ENCODE results near the gene SPTBN4. TPM values are rescaled to one million over a fixed set of nuclear protein-coding genes. Genes with fewer than 3 reads are reported as not detected.
A peak's percentile ranks its signal among the peaks of the same experiment; 100 is the strongest.
"Not testable (repeated sequence)": the region's sequence is repeated elsewhere in the genome, so short reads cannot be mapped to it uniquely, and the experiment has no call there.

SPTBN4 gene
- polyA plus RNA-seq, 1 donor from 2014 or later, result not detected

- Mint-ChIP-seq H3K27ac (peak overlapping the region; percentile 53 to 88 (median 73)), H3K36me3 (no peaks in the 10 kb centered on the region), H3K4me1 (peaks cover 14 to 26% (median 24%) of the 10 kb centered on the region in 3 donors), H3K9me3 (no peaks in the 10 kb centered on the region), H3K4me3 (peak overlapping the region; percentile 54 to 91 (median 84)), H3K27me3 (peaks cover 5% of the 10 kb centered on the region)
Observed at GRCh38 chr19:40466219-40466984, 399 bp upstream of the SPTBN4 start.

GRCh38 chr19:40469011-40469410 is 2.2 kb downstream of the SPTBN4 start:
- Mint-ChIP-seq H3K36me3 (no peaks in the 10 kb centered on the region), H3K27me3 (peaks cover 7% of the 10 kb centered on the region), H3K4me3 (peak overlapping the region in 1 of 4 donors; percentile 64), H3K27ac (no peak overlapping the region), H3K4me1 (peaks cover 6 to 18% (median 15%) of the 10 kb centered on the region in 3 donors), H3K9me3 (no peaks in the 10 kb centered on the region)

GRCh38 chr19:40471111-40471510 is 4.3 kb downstream of the SPTBN4 start:
- Mint-ChIP-seq H3K27ac (peak overlapping the region in 1 of 3 donors; percentile 44), H3K4me3 (peak overlapping the region in 1 of 4 donors; percentile 22), H3K27me3 (peaks cover 10% of the 10 kb centered on the region), H3K36me3 (no peaks in the 10 kb centered on the region), H3K9me3 (no peaks in the 10 kb centered on the region), H3K4me1 (peaks cover 6 to 10% (median 6%) of the 10 kb centered on the region in 3 donors)

- peaks cover 6% of the 10 kb centered on the region for H3K27me3 Mint-ChIP-seq
- H3K9me3 Mint-ChIP-seq, result no peaks in the 10 kb centered on the region
- H3K4me3 Mint-ChIP-seq, result no peak overlapping the region
- no peaks in the 10 kb centered on the region for H3K36me3 Mint-ChIP-seq
- H3K27ac Mint-ChIP-seq, result no peak overlapping the region
- H3K4me1 Mint-ChIP-seq, result peaks cover 0 to 3% (median 0%) of the 10 kb centered on the region in 3 donors
Observed at GRCh38 chr19:40472516-40472915, 5.7 kb downstream of the SPTBN4 start.

- H3K27me3 Mint-ChIP-seq, result peaks cover 4% of the 10 kb centered on the region
- no peak overlapping the region for H3K4me3 Mint-ChIP-seq
- H3K36me3 Mint-ChIP-seq, result no peaks in the 10 kb centered on the region
- no peaks in the 10 kb centered on the region for H3K4me1 Mint-ChIP-seq
- no peaks in the 10 kb centered on the region for H3K9me3 Mint-ChIP-seq
- no peak overlapping the region for H3K27ac Mint-ChIP-seq
Observed at GRCh38 chr19:40474737-40475136, 7.9 kb downstream of the SPTBN4 start.

- not testable (repeated sequence) for H3K36me3 Mint-ChIP-seq, H3K4me3 Mint-ChIP-seq, H3K27me3 Mint-ChIP-seq, H3K27ac Mint-ChIP-seq, H3K9me3 Mint-ChIP-seq, H3K4me1 Mint-ChIP-seq
Observed at GRCh38 chr19:40475878-40476644, 9.3 kb downstream of the SPTBN4 start.

- Mint-ChIP-seq H3K4me3 (no peak overlapping the region), H3K4me1 (peaks cover 0 to 3% (median 0%) of the 10 kb centered on the region in 3 donors), H3K36me3 (peaks cover 1% of the 10 kb centered on the region), H3K27me3 (peaks cover 19% of the 10 kb centered on the region), H3K9me3 (no peaks in the 10 kb centered on the region), H3K27ac (no peak overlapping the region)
Observed at GRCh38 chr19:40486017-40486416, 19.2 kb downstream of the SPTBN4 start.

- H3K4me1 Mint-ChIP-seq, result peaks cover 0 to 3% (median 0%) of the 10 kb centered on the region in 3 donors
- H3K9me3 Mint-ChIP-seq, result no peaks in the 10 kb centered on the region
- H3K27ac Mint-ChIP-seq, result no peak overlapping the region
- no peak overlapping the region for H3K4me3 Mint-ChIP-seq
- H3K27me3 Mint-ChIP-seq, result peaks cover 13% of the 10 kb centered on the region
- peaks cover 4% of the 10 kb centered on the region for H3K36me3 Mint-ChIP-seq
Observed at GRCh38 chr19:40489882-40490230, 23.1 kb downstream of the SPTBN4 start.

GRCh38 chr19:40492274-40492673 is 25.5 kb downstream of the SPTBN4 start:
- Mint-ChIP-seq H3K36me3 (peaks cover 4% of the 10 kb centered on the region), H3K4me3 (no peak overlapping the region), H3K27me3 (peaks cover 9% of the 10 kb centered on the region), H3K27ac (peak overlapping the region in 1 of 3 donors; percentile 6), H3K9me3 (no peaks in the 10 kb centered on the region), H3K4me1 (peaks cover 0 to 2% (median 0%) of the 10 kb centered on the region in 3 donors)

GRCh38 chr19:40493778-40494177 is 27.0 kb downstream of the SPTBN4 start:
- peaks cover 3% of the 10 kb centered on the region for H3K27me3 Mint-ChIP-seq
- H3K27ac Mint-ChIP-seq, result no peak overlapping the region
- H3K4me3 Mint-ChIP-seq, result no peak overlapping the region
- peaks cover 0 to 2% (median 0%) of the 10 kb centered on the region in 3 donors for H3K4me1 Mint-ChIP-seq
- H3K36me3 Mint-ChIP-seq, result peaks cover 4% of the 10 kb centered on the region
- no peaks in the 10 kb centered on the region for H3K9me3 Mint-ChIP-seq

- H3K36me3 Mint-ChIP-seq, result peaks cover 4% of the 10 kb centered on the region
- peaks cover 3% of the 10 kb centered on the region for H3K27me3 Mint-ChIP-seq
- H3K4me3 Mint-ChIP-seq, result no peak overlapping the region
- H3K4me1 Mint-ChIP-seq, result peaks cover 0 to 2% (median 0%) of the 10 kb centered on the region in 3 donors
- no peak overlapping the region for H3K27ac Mint-ChIP-seq
- no peaks in the 10 kb centered on the region for H3K9me3 Mint-ChIP-seq
Observed at GRCh38 chr19:40494191-40494838, 27.5 kb downstream of the SPTBN4 start.

- H3K27ac Mint-ChIP-seq, result no peak overlapping the region
- no peaks in the 10 kb centered on the region for H3K9me3 Mint-ChIP-seq
- no peak overlapping the region for H3K4me3 Mint-ChIP-seq
- H3K27me3 Mint-ChIP-seq, result peaks cover 3% of the 10 kb centered on the region
- H3K4me1 Mint-ChIP-seq, result peaks cover 0 to 2% (median 0%) of the 10 kb centered on the region in 3 donors
- H3K36me3 Mint-ChIP-seq, result peaks cover 2% of the 10 kb centered on the region
Observed at GRCh38 chr19:40497214-40497613, 30.4 kb downstream of the SPTBN4 start.

GRCh38 chr19:40499320-40499719 is 32.5 kb downstream of the SPTBN4 start:
- peaks cover 2% of the 10 kb centered on the region for H3K36me3 Mint-ChIP-seq
- peaks cover 16% of the 10 kb centered on the region for H3K27me3 Mint-ChIP-seq
- H3K4me3 Mint-ChIP-seq, result no peak overlapping the region

GRCh38 chr19:40500678-40501530 is 34.1 kb downstream of the SPTBN4 start:
- peaks cover 18% of the 10 kb centered on the region for H3K27me3 Mint-ChIP-seq
- H3K4me3 Mint-ChIP-seq, H3K27ac Mint-ChIP-seq, H3K36me3 Mint-ChIP-seq, H3K9me3 Mint-ChIP-seq, H3K4me1 Mint-ChIP-seq: not testable (repeated sequence)

More at GRCh38 chr19:40499320-40499719, 32.5 kb downstream of the SPTBN4 start:
- Mint-ChIP-seq H3K4me1 (peaks cover 0 to 2% (median 2%) of the 10 kb centered on the region in 3 donors), H3K27ac (no peak overlapping the region), H3K9me3 (peaks cover 0 to 3% (median 0%) of the 10 kb centered on the region in 3 donors)

Data from IgD-negative memory B cell (primary cell).